ENCODE results near the gene IRF2BP1.
A peak's percentile ranks its signal among the peaks of the same experiment; 100 is the strongest.
"Not testable (repeated sequence)": the region's sequence is repeated elsewhere in the genome, so short reads cannot be mapped to it uniquely, and the experiment has no call there.

Gene IRF2BP1

DNA sequence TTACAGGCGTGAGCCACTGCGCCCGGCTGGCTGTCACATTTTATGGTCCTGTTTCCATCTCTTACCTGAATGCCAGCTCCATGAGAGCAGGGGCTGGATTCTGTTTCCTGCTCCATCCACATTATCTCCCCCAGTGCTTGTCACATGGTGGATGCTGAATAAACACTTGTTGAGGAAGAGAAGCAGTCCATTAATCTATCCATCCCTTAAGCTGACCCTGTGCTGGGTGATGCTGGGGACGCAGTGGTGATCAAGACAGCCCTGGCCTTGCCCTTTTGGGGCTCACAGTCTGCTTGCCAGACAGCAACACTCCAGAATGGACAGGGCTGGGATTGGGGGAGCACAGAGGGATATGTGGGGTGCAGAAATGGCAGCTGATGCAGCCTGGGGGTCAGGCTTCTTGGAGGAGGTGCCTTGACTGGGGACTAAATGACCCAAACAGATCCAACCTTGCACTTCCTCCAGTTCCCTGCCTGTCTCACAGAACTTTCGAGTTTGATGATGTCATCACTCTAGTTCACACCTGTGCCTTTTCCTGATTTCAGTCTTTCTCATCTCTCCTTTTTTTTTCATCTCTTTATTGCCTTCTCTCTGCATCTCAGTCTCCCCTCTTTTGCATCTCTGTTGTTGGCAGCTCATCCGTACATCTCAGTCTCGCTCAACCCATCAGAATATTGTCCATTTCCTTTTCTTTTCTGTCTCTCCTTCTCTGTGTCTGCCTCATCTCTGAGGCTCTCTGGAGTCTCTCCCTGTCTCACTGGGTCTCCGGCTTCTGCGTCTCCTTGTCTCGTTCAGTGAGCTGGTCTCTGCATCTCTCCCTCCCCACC lies 4.6 kb downstream of the IRF2BP1 start:
- DNase-seq, result no peak

DNA sequence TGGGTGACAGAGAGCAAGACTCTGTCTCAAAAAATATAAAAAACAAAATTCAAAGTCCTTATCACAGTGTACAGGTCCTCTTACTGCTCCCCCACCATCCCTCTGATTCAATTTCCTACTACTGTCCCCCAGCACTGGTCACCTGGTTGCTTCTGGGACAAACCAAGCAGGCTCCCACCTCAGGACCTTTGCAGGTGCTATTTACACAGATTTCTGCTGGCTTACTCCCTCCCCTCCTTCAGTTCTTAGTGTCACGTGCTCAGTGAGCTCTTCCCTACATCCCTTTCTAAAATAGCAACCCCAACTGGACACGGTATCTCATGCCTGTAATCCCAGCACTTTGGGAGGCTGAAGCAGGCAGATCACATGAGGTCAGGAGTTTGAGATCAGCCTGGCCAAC lies 6.0 kb downstream of the IRF2BP1 start:
- DNase-seq, result no peak

DNA sequence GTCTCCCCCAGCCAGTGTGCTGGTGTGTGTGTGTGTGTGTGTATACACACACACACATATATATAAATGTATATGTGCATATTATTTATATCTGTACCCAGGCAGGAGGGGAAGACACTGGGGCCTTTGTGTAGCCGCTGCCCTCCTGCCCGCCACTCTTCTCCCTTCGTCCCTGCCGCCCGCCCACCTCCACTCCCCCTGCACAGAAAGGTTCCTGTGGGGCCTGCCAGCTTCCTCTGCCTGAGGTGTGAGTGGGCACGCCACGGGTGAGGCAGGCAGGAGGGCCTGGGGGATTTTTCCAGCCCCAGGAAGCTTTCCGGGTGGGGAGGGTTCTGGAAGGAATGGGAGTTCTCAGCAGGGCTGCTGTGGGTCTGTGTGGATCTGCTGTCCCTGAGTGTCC lies 6.9 kb downstream of the IRF2BP1 start:
- DNase-seq, result no peak

DNA sequence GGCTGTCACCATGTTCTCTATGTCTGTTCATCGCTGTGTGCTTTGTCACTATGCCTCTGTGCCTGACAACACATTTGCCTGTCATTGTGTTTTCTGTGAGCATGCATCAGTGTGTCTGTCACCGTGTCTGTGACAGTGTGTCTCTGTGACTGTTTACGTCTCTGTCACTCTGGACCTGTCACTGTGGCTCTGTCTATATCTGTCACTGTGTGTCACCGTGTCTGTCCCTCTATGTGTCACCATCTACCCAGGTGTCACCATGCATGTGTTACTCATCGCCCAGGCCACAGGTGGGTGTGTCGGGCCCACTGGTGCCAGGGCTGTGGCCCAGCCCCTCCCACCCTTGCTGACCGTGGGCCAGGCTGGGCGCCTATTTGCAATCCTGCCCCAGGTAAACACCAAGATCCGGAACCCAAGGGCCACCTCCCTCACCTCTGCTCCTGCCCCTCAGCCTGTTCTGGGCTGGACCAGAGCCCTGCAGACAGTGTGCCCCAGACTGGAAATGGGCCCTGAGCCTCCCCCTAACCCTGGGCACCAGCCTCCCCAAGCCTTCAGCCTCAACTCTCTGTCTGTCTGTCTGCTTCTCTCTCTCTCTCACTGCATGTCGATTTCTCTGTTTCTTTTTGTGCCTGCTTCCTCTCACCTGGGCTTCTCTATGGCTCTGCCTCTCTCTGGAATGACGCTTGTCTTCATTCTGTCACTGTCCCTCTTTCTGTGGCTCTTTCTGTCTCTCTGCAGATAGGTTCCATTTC lies 7.7 kb downstream of the IRF2BP1 start:
- no peak for DNase-seq

GRCh38 chr19:45876411-45877197 lies 9.3 kb downstream of the IRF2BP1 start:
- no peak for DNase-seq

- no peak for DNase-seq
Measured at GRCh38 chr19:45876161-45876410, 9.9 kb downstream of the IRF2BP1 start.

- DNase-seq, result no peak
Measured at GRCh38 chr19:45874620-45874966, 11.3 kb downstream of the IRF2BP1 start.

- DNase-seq, result no peak
Measured at GRCh38 chr19:45873219-45873772, 12.6 kb downstream of the IRF2BP1 start.

DNA sequence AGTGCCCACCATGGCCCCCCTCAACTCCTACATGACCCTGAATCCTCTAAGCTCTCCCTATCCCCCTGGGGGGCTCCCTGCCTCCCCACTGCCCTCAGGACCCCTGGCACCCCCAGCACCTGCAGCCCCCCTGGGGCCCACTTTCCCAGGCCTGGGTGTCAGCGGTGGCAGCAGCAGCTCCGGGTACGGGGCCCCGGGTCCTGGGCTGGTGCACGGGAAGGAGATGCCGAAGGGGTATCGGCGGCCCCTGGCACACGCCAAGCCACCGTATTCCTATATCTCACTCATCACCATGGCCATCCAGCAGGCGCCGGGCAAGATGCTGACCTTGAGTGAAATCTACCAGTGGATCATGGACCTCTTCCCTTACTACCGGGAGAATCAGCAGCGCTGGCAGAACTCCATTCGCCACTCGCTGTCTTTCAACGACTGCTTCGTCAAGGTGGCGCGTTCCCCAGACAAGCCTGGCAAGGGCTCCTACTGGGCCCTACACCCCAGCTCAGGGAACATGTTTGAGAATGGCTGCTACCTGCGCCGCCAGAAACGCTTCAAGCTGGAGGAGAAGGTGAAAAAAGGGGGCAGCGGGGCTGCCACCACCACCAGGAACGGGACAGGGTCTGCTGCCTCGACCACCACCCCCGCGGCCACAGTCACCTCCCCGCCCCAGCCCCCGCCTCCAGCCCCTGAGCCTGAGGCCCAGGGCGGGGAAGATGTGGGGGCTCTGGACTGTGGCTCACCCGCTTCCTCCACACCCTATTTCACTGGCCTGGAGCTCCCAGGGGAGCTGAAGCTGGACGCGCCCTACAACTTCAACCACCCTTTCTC lies 13.6 kb downstream of the IRF2BP1 start:
- DNase-seq, result no peak

DNA sequence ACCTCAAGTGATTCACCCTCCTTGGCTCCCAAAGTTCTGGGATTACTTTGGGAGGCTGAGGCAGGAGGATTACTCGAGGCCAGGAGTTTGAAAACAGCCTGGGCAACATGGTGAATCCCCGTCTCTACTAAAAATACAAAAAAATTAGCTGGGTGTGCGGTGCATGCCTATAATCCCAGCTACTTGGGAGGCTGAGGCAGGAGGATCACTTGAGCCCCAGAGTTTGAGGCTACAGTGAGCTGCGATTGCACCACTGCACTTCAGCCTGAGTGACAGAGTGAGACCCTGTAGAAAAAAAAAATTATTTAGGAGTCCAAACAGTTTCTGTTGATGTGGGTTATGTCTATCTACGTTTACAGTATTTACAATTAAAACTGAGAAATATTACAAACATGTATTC lies 15.1 kb downstream of the IRF2BP1 start:
- no peak for DNase-seq

DNA sequence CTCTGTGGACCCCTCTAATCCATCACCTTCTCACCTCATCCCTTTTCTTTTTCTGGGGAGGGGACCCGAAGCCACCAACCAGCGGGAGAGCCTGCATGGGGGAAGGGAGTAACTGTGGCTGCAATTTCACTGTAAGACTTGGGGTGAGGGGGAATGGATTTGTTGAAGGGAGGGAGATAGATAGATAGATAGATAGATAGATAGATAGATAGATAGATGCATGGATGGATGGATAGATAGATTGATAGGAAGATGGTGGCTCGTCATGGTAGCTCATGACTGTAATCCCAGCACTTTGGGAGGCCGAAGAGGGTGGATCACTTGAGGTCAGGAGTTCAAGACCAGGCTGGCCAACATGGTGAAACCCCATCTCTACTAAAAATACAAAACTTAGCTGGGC lies 18.7 kb downstream of the IRF2BP1 start:
- not testable (repeated sequence) for DNase-seq

DNA sequence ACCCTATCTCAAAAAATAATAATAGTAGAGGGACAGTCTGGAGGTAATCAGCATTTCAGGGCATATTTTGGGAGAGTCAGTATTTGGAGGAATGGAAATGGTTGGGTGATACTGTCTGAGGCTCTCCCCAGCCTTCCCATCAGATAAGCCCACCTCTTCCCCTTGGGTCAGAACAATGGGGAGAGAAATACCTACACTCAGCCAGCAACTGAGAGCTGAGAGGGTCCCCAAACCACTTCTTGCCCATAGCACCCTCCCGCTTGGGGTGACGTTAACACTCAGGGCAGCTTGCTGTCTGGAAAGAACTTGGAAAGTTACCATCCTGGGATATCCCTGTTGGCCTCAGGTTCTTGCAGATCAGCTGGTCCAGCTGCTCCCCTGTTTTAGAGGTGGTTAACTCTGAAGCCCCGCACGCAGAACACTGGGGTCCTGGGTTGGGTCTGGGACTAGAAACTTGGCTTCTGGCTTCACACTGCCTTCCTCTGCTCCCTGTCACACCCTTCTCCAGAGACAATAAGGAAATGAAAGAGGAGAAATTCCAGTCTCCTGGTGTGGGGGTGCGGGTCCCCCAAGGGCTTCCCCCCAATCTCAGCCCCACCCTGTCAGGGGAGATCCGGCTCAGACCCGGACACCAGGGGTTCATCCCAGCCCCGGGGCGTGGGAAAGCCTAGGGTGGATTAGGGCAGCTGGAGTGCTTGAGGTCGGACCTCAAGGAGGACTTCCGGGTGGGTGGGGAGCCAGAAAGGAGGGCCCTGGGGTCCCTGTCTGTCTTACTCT lies 19.4 kb downstream of the IRF2BP1 start:
- DNase-seq, result no peak

GRCh38 chr19:45865269-45865948 lies 20.5 kb downstream of the IRF2BP1 start:
- DNase-seq, result no peak

DNA sequence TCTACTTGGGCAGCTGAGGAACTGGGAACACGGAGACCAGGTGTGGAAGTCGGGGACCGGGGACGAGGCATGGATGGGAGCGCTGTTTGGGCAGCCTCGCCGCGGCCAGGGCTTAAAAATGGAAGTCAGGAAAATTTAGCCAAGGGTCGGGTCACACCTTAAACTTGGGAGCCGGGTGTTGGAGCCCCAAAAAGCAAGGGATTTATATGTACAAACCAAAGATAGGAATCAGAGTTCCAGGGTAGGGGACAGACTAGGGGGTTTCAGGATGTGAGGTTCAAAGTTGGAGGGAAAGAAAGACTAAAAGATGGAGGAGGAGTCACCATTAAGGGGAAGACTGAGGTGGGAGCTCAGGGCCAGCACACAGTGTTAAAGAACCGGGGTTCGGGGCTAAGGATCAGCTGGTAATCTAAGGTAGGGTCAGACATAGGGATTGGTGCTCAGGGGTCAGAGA lies 21.3 kb downstream of the IRF2BP1 start:
- DNase-seq, result no peak

DNA sequence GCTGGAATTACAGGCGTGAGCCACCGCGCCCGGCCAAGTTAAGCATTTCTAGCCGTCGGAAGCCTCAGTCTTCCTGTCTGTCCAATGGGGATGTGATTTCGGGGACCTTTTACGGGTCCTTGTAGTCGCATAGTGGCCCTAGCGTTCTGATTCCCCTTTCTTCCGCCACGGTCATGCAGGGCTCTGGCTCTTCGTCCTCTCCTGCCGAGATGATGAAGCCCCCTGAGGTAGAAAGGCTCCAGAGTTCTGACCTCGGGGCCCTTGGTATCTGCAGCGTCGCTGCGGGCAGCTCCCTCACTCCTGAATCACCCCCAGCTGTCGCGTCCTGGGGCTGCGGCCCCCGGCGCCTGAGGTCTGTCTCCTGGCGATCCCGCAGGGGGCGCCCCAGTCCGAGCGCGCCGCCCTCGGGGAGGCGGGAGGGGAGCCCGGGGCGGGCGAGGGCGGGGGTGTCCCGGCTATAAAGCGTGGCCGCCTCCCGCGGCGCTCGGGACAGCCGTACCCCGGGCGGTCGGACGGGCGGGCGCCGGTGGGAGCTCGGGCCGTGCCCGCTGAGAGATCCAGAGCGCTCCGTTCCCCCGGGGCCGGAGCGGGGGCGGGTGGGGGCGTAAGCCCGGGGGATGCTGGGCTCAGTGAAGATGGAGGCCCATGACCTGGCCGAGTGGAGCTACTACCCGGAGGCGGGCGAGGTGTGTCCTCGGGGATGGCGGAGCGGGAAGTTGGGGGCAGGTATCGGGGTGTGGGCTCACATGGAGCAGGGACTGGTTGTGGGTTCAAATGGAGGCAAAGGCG lies 21.9 kb downstream of the IRF2BP1 start, which contains the start of gene FOXA3:
FOXA3 (plus strand) TSS at position 487 of the 789 bp plus-strand sequence; CDS start at position 618, 131 bp downstream.
- peak; percentile 74 for DNase-seq

DNA sequence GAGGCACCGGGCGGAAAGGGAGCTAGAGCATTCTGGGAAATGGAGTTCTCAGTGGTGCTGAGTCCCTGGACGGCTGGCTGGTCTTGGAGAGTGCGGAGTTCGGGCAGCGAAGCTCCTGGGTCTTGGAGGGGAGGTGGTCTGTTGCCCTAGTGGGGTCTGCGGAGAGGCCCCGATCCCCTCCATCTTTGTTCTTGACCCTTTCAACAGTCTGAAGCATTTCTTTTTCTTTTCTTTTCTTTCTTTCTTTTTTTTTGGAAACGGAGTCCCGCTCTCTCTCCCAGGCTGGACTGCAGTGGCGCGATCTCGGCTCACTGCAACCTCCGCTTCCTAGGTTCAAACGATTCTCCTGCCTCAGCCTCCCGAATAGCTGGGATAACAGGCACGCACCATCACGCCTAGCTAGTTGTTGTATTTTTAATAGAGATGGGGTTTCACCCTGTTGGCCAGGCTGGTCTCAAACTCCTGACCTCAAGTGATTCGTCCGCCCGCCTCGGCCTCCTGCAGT lies 22.6 kb downstream of the IRF2BP1 start:
- no peak for DNase-seq

- DNase-seq, result peak; percentile 98
Measured at GRCh38 chr19:45862564-45863334, 23.2 kb downstream of the IRF2BP1 start, which contains the start of gene SYMPK. SYMPK (minus strand) TSS chr19:45863147; CDS start chr19:45854495, 8,652 bp downstream.

- DNase-seq, result no peak
Measured at GRCh38 chr19:45862271-45862563, 23.7 kb downstream of the IRF2BP1 start.
